GM12801 (cell line): ENCODE measurements around the gene MSH3.

ENCODE experiments used
- TF ChIP-seq, protein P1 (sequence below): IDR thresholded peaks from one replicate; pipeline ENCODE4 v1.5.1; 2011; ENCODE audit warnings: control low read depth; ENCODE audit not compliant: insufficient read length; ENCODE audit errors: extremely low read depth

The MSH3 gene

DNA sequence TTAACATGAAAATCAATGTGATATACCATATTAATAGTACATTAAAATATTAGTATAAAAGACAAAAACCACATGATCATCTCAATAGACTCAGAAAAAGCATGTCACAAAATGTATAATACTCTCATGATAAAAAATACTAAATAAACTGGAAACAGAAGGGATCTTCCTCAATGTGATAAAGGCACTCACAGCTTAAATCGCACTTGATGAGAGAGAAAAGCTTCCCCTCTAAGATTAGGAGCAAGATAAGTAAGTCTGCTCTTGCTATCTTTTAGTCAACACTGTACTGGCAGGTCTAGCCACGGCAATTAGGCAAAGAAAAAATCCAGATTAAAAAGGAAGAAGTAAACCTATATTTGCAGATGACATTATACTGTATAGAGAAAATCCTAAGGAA lies 21.8 kb upstream of the MSH3 start:
- TF ChIP-seq, protein P1, sequence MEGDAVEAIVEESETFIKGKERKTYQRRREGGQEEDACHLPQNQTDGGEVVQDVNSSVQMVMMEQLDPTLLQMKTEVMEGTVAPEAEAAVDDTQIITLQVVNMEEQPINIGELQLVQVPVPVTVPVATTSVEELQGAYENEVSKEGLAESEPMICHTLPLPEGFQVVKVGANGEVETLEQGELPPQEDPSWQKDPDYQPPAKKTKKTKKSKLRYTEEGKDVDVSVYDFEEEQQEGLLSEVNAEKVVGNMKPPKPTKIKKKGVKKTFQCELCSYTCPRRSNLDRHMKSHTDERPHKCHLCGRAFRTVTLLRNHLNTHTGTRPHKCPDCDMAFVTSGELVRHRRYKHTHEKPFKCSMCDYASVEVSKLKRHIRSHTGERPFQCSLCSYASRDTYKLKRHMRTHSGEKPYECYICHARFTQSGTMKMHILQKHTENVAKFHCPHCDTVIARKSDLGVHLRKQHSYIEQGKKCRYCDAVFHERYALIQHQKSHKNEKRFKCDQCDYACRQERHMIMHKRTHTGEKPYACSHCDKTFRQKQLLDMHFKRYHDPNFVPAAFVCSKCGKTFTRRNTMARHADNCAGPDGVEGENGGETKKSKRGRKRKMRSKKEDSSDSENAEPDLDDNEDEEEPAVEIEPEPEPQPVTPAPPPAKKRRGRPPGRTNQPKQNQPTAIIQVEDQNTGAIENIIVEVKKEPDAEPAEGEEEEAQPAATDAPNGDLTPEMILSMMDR = no peak

DNA sequence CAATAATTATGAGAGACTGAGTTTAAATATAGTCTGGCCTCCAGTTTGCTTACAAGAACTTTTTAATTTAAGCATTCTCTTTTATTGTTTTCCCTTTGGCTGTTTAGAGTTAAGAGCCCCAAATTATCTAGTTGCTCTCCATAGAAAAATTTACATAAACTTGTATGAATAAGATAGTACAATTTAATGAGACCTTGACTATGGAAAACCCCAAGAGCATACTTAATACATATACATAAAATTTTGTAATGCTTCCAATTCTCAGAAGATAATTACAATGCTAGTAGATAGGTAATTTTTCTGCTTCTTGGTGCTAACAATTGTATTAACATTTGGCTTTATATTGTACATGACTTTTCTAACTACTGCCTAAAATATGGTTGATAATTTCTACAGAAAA lies 20.3 kb upstream of the MSH3 start:
- TF ChIP-seq, protein P1 = no peak

DNA sequence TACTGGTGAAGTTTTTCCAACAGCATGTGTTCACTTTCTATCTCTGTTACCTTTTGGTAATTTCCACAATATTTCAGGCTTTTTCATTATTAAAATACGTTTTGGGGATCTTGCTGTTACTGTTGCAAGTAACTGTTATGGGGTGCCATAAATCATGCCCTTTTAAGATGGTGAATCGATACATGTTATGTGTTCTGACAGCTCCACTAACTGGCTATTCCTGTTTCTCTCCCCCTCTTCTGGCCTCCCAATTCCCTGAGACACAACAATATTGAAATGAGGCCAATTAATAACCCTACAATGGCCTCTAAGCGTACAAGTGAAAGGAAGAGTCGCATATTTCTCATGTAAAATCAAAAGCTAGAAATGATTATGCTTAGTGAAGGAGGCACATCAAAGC lies 13.1 kb upstream of the MSH3 start:
- TF ChIP-seq, protein P1 = no peak

DNA sequence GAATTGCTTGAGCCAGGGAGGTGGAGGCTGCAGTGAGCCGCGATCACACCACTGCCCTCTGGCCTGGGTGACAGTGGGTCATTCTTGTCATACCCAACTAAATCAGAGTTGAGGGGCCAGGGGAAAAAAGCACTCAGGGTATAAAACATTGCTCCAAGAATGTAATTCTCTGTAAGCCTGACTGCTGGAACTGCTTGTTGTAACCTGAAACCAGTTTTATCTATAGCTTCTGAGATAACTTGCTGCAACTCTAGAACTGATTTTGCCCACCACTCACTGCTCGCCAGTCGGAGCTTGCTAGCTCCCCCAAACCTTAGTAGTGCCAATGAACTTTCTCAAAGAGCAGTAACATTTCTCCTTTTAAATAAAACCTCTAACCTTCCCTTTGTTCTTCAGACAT lies 9.6 kb upstream of the MSH3 start:
- TF ChIP-seq, protein P1 = no peak

DNA sequence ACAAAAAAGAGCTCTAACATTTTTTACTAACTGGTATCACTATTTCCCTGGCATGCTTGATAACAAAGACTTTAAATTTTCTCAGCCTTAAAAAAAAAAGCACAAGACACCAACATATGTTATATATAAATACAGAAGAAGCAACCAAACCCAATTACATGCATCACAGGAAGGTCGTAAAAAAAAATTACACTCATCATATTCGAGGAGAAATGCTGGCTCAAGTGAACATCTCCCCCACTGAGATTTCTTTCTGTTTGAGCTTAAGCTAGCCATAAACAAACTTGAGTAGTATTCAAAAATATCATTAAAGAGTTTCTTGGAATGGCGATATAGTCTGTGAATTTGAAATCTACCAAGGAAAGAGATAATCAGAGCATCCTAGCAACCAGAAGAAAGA lies 7.5 kb upstream of the MSH3 start:
- TF ChIP-seq, protein P1 = no peak

DNA sequence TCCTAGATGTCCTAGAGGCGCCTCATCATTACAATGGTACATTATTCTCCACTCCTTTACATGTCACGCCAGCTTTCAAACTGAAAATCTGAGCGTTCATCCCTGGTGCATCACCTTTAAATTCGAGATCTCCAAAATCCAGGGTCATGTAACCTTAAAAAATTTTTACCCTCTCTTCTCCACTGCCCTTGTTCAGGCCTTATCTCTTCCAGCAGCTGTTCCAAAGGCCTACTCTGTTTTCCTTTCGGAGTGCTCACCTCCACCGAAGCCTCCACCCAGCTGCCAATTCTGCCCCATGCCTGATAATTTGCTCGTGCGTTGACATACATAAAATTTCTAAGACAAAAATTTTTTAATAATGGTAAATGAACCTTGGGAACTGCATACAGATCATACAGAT lies 950 bp upstream of the MSH3 start:
- TF ChIP-seq, protein P1 = no peak

DNA sequence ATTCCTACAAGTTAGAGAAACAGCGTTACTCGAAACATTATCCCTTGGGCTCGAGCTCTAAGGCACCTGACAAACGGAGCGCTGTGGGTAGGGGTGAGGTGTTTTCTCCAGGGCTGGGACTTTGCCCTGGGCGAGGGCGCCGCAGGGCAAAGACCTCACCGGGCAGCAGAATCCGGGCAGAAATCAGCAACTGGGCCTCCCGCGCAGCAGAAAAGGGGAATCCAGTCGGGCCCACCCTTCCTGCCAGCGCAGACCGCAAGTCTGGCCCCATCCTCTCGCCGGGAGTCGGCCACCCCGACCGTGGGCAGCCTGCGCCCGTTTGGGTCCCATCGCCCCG lies 430 bp upstream of the MSH3 start:
- TF ChIP-seq, protein P1 = no peak

DNA sequence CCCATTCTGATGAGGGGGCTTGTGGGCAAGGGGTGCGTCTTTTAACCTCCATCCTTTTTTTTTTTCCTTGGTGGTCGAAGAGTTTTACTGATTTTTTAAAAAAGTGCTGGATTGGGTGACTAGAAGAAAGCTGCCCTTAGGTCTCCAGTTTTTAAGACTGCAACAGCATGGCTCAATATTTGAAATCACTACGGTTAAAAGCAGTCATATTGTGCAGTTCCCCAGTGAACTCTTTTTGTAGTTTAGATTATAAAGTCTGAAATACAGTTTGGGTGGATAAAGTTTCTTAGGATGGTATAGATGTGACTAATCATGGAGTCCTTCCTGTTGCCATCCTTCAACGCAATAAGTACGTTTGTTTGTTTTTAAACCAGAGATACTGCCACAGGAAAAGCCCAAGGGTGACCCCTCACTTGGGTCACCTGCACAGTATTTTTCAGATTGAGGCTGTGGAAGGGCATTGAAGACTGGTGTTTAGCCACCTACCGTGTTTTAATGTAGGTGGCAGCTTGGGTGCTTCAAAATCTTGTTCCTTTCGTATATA lies 851 bp downstream of the MSH3 start:
- TF ChIP-seq, protein P1 = no peak
